IMR-90 (cell line): Measurements from ENCODE around the gene ZNF138. TPM values are rescaled to one million over a fixed set of nuclear protein-coding genes. Genes with fewer than 3 reads are reported as not detected.

Experiments
- ATAC-seq: fragments of 200-7000 bp; cut with Tn5 transposase; 2 replicates; pipeline ENCODE4 v1.9.1; 2020; ENCODE audit warnings: low read depth, mild to moderate bottlenecking, moderate library complexity
- BruUV-seq: library from RNA; stranded (reverse); fragments of 400-500 nt; replicated peaks from 2 replicates; lab custom pipeline; 2021; lab: Mats Ljungman, UMichigan
- CTCF ChIA-PET: fragments of 300-600 bp; formaldehyde crosslinking; extraction: SDS; loops from one replicate; lab custom pipeline; 2021; ENCODE audit warnings: antibody characterized with exemption; lab: Yijun Ruan, JAX
- POLR2A ChIA-PET: fragments of 300-600 bp; sonication (Branson Sonifier 250); formaldehyde crosslinking; loops from one replicate; lab custom pipeline; 2022; ENCODE audit warnings: antibody characterized with exemption; ENCODE audit not compliant: unreplicated experiment; lab: Charles Lee
- DNase-seq: peaks from one replicate; pipeline ENCODE4 v3.0.0; 2013
- H2AFZ ChIP-seq: replicated peaks from 2 replicates; pipeline ENCODE3; 2013; ENCODE audit warnings: low read length, mild to moderate bottlenecking; ENCODE audit not compliant: poor library complexity
- H2AK5ac ChIP-seq: 2 replicates; pipeline ENCODE4 v1.6.1; 2013; ENCODE audit warnings: low read depth, low read length, inconsistent platforms
- H2AK9ac ChIP-seq: replicated peaks from 2 replicates; pipeline ENCODE3; 2013; ENCODE audit warnings: mild to moderate bottlenecking, low read depth, low read length, moderate library complexity; ENCODE audit not compliant: poor library complexity
- H2BK120ac ChIP-seq: 2 replicates; pipeline ENCODE4 v1.6.1; 2013; ENCODE audit warnings: low read depth, low read length, inconsistent platforms
- H2BK15ac ChIP-seq: 3 replicates; pipeline ENCODE4 v1.6.1; 2013; ENCODE audit warnings: low read depth, low read length, inconsistent platforms
- H2BK20ac ChIP-seq: 2 replicates; pipeline ENCODE4 v1.6.1; 2013; ENCODE audit warnings: low read depth, mild to moderate bottlenecking, inconsistent platforms, low read length, moderate library complexity
- H2BK5ac ChIP-seq: 2 replicates; pipeline ENCODE4 v1.6.1; 2013; ENCODE audit warnings: mild to moderate bottlenecking, low read depth, low read length, inconsistent platforms; ENCODE audit not compliant: poor library complexity, severe bottlenecking
- H3K14ac ChIP-seq: replicated peaks from 2 replicates; pipeline ENCODE4 v1.6.1; 2013; ENCODE audit warnings: low read depth, low read length, inconsistent platforms
- H3K18ac ChIP-seq: 2 replicates; pipeline ENCODE4 v1.6.1; 2013; ENCODE audit warnings: low read depth, low read length, control low read depth
- H3K23ac ChIP-seq: 2 replicates; pipeline ENCODE4 v1.6.1; 2013; ENCODE audit warnings: low read depth, low read length, inconsistent platforms
- H3K27ac ChIP-seq: 2 replicates; pipeline ENCODE4 v1.5.1; 2013; ENCODE audit warnings: mild to moderate bottlenecking, control low read depth, low read length; ENCODE audit not compliant: insufficient read depth
- H3K27me3 ChIP-seq: 2 replicates; pipeline ENCODE4 v1.6.1; 2013; ENCODE audit warnings: low read length; ENCODE audit not compliant: control insufficient read depth, insufficient read depth
- H3K36me3 ChIP-seq: 2 replicates; pipeline ENCODE4 v1.6.1; 2013; ENCODE audit warnings: low read length, mixed read lengths; ENCODE audit not compliant: control insufficient read depth, insufficient read depth
- H3K4ac ChIP-seq: 2 replicates; pipeline ENCODE4 v1.6.1; 2013; ENCODE audit warnings: low read depth, low read length, inconsistent platforms
- H3K4me1 ChIP-seq: 2 replicates; pipeline ENCODE4 v1.6.1; 2013; ENCODE audit warnings: low read length, mixed read lengths; ENCODE audit not compliant: control insufficient read depth, insufficient read depth
- H3K4me2 ChIP-seq: 2 replicates; pipeline ENCODE4 v1.6.1; 2013; ENCODE audit warnings: low read depth, mild to moderate bottlenecking, control low read depth, low read length, moderate library complexity
- H3K4me3 ChIP-seq: 2 replicates; pipeline ENCODE4 v1.5.1; 2013; ENCODE audit warnings: low read depth, mild to moderate bottlenecking, control low read depth, low read length, moderate library complexity; ENCODE audit not compliant: insufficient read depth
- H3K56ac ChIP-seq: 2 replicates; pipeline ENCODE4 v1.6.1; 2013; ENCODE audit warnings: low read length, inconsistent platforms; ENCODE audit not compliant: insufficient read depth; ENCODE audit errors: extremely low read depth
- H3K79me1 ChIP-seq, 2 experiments: 2 replicates each; pipeline ENCODE4 v1.6.1; 2013; ENCODE audit warnings: low read length in 2 of 2, inconsistent platforms in 1 of 2, low read depth in 1 of 2
- H3K9ac ChIP-seq: 2 replicates; pipeline ENCODE4 v1.6.1; 2013; ENCODE audit warnings: low read depth, low read length, control low read depth
- H3K9me1 ChIP-seq: 2 replicates; pipeline ENCODE4 v1.6.1; 2013; ENCODE audit warnings: low read length, inconsistent platforms; ENCODE audit not compliant: insufficient read depth
- H3K9me3 ChIP-seq: 2 replicates; pipeline ENCODE4 v1.6.1; 2013; ENCODE audit warnings: low read length; ENCODE audit not compliant: control insufficient read depth, insufficient read depth
- H4K20me1 ChIP-seq: 2 replicates; pipeline ENCODE4 v1.6.1; 2013; ENCODE audit warnings: low read length, inconsistent platforms; ENCODE audit not compliant: insufficient read depth
- H4K5ac ChIP-seq: 2 replicates; pipeline ENCODE4 v1.6.1; 2013; ENCODE audit warnings: mild to moderate bottlenecking, low read depth, low read length, control low read depth
- H4K8ac ChIP-seq, 2 experiments: 2 replicates each; pipeline ENCODE4 v1.6.1; 2013; ENCODE audit warnings: low read depth in 2 of 2, low read length in 2 of 2, control low read depth in 1 of 2, inconsistent platforms in 1 of 2
- H4K91ac ChIP-seq: 2 replicates; pipeline ENCODE4 v1.6.1; 2013; ENCODE audit warnings: low read depth, low read length, inconsistent platforms; ENCODE audit not compliant: insufficient read depth
- CHD1 ChIP-seq: IDR thresholded peaks from 2 replicates; pipeline ENCODE4 v1.6.1; 2012; ENCODE audit warnings: low read depth, low read length, improper control_type of control experiment
- ELK1 ChIP-seq: fragments of 150-350 bp; IDR thresholded peaks from 2 replicates; pipeline ENCODE4 v1.6.1; 2016; ENCODE audit warnings: low read depth, mild to moderate bottlenecking, low read length, moderate library complexity, borderline replicate concordance
- MAZ ChIP-seq: IDR thresholded peaks from 2 replicates; pipeline ENCODE4 v1.6.1; 2012; ENCODE audit warnings: low read depth, mild to moderate bottlenecking, low read length, improper control_type of control experiment, moderate library complexity, borderline replicate concordance
- MXI1 ChIP-seq: IDR thresholded peaks from 2 replicates; pipeline ENCODE4 v1.6.1; 2012; ENCODE audit warnings: low read depth, mild to moderate bottlenecking, low read length, moderate library complexity, borderline replicate concordance
- RAD21 ChIP-seq: IDR thresholded peaks from 2 replicates; pipeline ENCODE4 v1.6.1; 2012; ENCODE audit warnings: low read length, improper control_type of control experiment
- RCOR1 ChIP-seq: IDR thresholded peaks from 2 replicates; pipeline ENCODE4 v1.6.1; 2012; ENCODE audit warnings: mild to moderate bottlenecking, low read length, improper control_type of control experiment; ENCODE audit not compliant: insufficient replicate concordance
- WGBS, 2 experiments: methylation state at CpG; one replicate each; pipeline versions ENCODE4 v1.1.5 to v1.1.7; 2013; ENCODE audit warnings: missing lambda C conversion rate in 2 of 2; ENCODE audit not compliant: insufficient read length in 1 of 2; ENCODE audit errors: extremely low coverage in 2 of 2; 5-methylcytosine and 5-hydroxymethylcytosine counted together
- dilution Hi-C: fragments of 300-500 bp; cut with HindIII; formaldehyde crosslinking; loops from one replicate; pipeline ENCODE4 v1.14.3; 2018; ENCODE audit warnings: low sequenced_read_pairs; ENCODE audit not compliant: unreplicated experiment
- in situ Hi-C: fragments of 300-500 bp; cut with MboI; formaldehyde crosslinking; loops from 3 replicates; pipeline ENCODE4 v1.14.3; 2019; ENCODE audit warnings: low sequenced_read_pairs, inconsistent platforms, mixed read lengths
- intact Hi-C: fragments of 100-400 bp; cut with micrococcal nuclease; formaldehyde crosslinking; loops from 2 replicates; pipeline ENCODE4 v1.10.0; 2022
- polyA plus RNA-seq, 3 experiments: library from polyadenylated mRNA; depleted of rRNA; stranded (reverse); fragments of >200 nt; gene quantifications; 2 replicates each; pipeline ENCODE4 v1.2.3, GENCODE V29; 2012; ENCODE audit warnings: low replicate concordance in 1 of 3
- total RNA-seq: library from RNA; depleted of rRNA; stranded (reverse); fragments of >200 nt; gene quantifications from 2 replicates; pipeline ENCODE4 v1.2.3, GENCODE V29; 2012

ZNF138 gene
- total and polyA plus RNA-seq, 2 of the 4 experiments (the other 2 are of a cell fraction) = 3.2 to 3.6 TPM

GRCh38 chr7:64879800-64880199, 85.6 kb downstream of the ZNF138 start:
- dilution Hi-C loops = no loop called here
- WGBS, 2 experiments = 92% methylated on average over 7 of the region's 17 CpGs; no CpG with 5 or more reads in 1 of the 2 experiments
- ATAC-seq = no peak

More at GRCh38 chr7:64879800-64880199, 85.6 kb downstream of the ZNF138 start:
- H4K5ac ChIP-seq = no peak overlapping the region
- ChIA-PET CTCF (no interaction called here), POLR2A (no interaction called here)
- H2AK9ac ChIP-seq = no peak overlapping the region
- no peak overlapping the region for H2BK5ac ChIP-seq
- no peak overlapping the region for H3K23ac ChIP-seq
- H3K4me3 ChIP-seq = no peak overlapping the region
- no peaks in the 10 kb centered on the region for H3K9me1 ChIP-seq
- H3K27me3 ChIP-seq = peaks cover 8% of the 10 kb centered on the region; the same call in 1 of the 2 replicates
- no peak overlapping the region for H2BK120ac ChIP-seq
- intact Hi-C loops = no loop called here
- no peak overlapping the region for H2AFZ ChIP-seq
- H3K4me1 ChIP-seq = no peaks in the 10 kb centered on the region
- in situ Hi-C loops = no loop called here
- H3K9ac ChIP-seq = no peak overlapping the region
- H3K9me3 ChIP-seq = peaks cover 23% of the 10 kb centered on the region; the same call in 1 of the 2 replicates
- H3K18ac ChIP-seq = no peak overlapping the region
- H3K27ac ChIP-seq = no peak overlapping the region
- no peaks in the 10 kb centered on the region for H4K20me1 ChIP-seq
- DNase-seq = no peak
- no TSS peak for BruUV-seq
- H3K36me3 ChIP-seq = no peaks in the 10 kb centered on the region
- no peak overlapping the region for H2BK20ac ChIP-seq
- H3K14ac ChIP-seq = no peak overlapping the region
- H3K4ac ChIP-seq = no peak overlapping the region
- no peak overlapping the region for H4K91ac ChIP-seq
- H2BK15ac ChIP-seq = no peak overlapping the region
- H3K4me2 ChIP-seq = no peak overlapping the region
- no peaks in the 10 kb centered on the region for H3K79me1 ChIP-seq
- H3K56ac ChIP-seq = no peak overlapping the region
- no peak overlapping the region for H2AK5ac ChIP-seq
- H4K8ac ChIP-seq = no peak overlapping the region
- TF ChIP-seq CHD1 = no peak
- no peak for TF ChIP-seq RCOR1
- no peak for TF ChIP-seq MAZ
- no peak for TF ChIP-seq ELK1
- TF ChIP-seq RAD21 = no peak
- TF ChIP-seq MXI1 = no peak
